Measurements from ENCODE around the gene CDK13.

The CDK13 gene

DNA sequence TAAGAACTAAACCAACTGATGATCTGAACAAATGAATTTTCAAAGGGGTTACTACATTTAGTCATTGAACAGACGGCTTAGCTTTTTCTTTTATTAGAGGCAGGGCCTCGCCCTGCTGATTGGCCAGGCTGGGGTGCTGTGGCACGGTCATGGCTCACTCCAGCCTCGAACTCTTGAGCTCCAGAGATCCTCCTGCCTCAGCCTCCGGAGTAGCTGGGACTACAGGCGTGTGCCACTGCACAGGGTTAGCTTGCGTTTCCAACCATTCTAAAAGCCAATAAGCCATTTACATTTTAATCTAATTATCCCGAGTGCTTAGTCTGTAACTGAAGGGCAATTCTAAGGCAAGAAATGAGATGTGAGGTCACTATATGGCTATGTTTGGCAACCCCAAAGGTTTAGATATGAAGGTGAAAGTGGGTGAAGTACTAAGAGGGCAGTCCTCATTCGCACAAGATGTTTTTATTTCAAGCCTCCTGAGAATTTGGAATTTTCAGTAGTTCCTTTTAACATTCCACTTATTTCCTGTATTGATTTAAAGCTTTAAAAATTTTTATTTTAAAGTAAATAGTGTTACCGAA lies 1.6 kb upstream of the CDK13 start:
- no peaks in the 10 kb centered on the region for H3K27me3 ChIP-seq (ENCODE audit: insufficient read depth, poor library complexity, severe bottlenecking)
- H3K27ac ChIP-seq (replicated peaks): peak overlapping the region; percentile 99
- H3K4me3 ChIP-seq (replicated peaks; ENCODE audit: insufficient read depth, low read length): peak overlapping the region; percentile 50
- TF ChIP-seq, protein P1, sequence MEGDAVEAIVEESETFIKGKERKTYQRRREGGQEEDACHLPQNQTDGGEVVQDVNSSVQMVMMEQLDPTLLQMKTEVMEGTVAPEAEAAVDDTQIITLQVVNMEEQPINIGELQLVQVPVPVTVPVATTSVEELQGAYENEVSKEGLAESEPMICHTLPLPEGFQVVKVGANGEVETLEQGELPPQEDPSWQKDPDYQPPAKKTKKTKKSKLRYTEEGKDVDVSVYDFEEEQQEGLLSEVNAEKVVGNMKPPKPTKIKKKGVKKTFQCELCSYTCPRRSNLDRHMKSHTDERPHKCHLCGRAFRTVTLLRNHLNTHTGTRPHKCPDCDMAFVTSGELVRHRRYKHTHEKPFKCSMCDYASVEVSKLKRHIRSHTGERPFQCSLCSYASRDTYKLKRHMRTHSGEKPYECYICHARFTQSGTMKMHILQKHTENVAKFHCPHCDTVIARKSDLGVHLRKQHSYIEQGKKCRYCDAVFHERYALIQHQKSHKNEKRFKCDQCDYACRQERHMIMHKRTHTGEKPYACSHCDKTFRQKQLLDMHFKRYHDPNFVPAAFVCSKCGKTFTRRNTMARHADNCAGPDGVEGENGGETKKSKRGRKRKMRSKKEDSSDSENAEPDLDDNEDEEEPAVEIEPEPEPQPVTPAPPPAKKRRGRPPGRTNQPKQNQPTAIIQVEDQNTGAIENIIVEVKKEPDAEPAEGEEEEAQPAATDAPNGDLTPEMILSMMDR (IDR thresholded peaks at IDR 0.05; ENCODE audit: insufficient read depth, low read length): no peak
- TF ChIP-seq, protein P2, sequence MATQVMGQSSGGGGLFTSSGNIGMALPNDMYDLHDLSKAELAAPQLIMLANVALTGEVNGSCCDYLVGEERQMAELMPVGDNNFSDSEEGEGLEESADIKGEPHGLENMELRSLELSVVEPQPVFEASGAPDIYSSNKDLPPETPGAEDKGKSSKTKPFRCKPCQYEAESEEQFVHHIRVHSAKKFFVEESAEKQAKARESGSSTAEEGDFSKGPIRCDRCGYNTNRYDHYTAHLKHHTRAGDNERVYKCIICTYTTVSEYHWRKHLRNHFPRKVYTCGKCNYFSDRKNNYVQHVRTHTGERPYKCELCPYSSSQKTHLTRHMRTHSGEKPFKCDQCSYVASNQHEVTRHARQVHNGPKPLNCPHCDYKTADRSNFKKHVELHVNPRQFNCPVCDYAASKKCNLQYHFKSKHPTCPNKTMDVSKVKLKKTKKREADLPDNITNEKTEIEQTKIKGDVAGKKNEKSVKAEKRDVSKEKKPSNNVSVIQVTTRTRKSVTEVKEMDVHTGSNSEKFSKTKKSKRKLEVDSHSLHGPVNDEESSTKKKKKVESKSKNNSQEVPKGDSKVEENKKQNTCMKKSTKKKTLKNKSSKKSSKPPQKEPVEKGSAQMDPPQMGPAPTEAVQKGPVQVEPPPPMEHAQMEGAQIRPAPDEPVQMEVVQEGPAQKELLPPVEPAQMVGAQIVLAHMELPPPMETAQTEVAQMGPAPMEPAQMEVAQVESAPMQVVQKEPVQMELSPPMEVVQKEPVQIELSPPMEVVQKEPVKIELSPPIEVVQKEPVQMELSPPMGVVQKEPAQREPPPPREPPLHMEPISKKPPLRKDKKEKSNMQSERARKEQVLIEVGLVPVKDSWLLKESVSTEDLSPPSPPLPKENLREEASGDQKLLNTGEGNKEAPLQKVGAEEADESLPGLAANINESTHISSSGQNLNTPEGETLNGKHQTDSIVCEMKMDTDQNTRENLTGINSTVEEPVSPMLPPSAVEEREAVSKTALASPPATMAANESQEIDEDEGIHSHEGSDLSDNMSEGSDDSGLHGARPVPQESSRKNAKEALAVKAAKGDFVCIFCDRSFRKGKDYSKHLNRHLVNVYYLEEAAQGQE (IDR thresholded peaks at IDR 0.05; ENCODE audit: insufficient replicate concordance, low read depth): no peak
- TF ChIP-seq GABPA (IDR thresholded peaks at IDR 0.05; ENCODE audit: low read depth): no peak
- TF ChIP-seq POLR2AphosphoS5 (IDR thresholded peaks at IDR 0.05; ENCODE audit: low read depth): no peak
- TF ChIP-seq SPI1 (IDR thresholded peaks at IDR 0.05; ENCODE audit: borderline replicate concordance, low read depth): no peak
- peak in 1 of 2 experiments; percentile 8 for DNase-seq (ENCODE audit: low read depth in 1 of 2, low spot score in 1 of 2)

DNA sequence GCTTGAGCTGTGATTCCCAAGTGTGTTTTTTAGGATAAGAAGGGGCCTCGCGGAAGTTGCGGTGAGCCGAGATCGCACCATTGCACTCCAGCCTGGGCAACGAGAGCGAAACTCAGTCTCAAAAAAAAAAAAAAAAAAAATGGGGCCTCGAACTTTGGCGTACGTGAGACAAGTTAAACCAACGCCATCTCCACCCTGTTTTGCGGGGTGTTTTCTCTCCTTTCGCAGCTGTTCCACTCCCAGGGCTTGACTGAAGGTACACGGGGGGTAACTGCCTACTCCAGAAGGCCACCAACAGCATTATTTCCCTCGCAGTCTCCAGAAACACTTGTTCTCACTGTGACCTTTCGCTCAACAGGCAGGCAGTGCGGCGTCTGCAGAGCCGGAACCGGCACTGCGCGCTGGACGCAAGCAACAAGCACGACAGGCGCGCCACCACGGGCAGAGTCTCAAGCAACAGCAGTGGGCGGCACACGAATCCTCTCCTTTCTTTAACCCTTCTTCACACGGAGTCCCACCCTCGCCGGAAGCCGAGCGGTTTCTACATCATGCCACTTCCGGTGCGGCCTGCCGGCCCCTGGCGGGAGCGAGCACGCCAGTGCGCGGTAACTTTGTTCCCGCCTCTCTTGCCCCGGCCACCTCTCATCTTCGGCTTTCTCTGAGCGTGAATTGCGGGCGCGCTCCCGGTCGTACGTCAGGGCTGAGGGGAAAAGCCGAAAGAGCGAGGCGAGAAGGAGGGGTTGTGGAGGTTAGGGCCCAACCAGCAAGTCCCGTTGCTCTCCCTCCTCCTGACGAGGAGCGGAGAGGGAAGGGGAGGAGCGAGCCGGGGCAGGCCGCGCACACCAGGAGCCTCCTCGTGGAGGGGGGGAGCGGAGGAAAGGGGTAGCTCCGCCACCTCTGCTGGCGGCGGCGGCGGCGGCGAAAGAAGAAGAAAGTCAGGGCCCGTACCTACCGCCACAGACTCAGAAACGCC lies 814 bp upstream of the CDK13 start:
- TF ChIP-seq GABPA (IDR thresholded peaks at IDR 0.05; ENCODE audit: low read depth): peak; percentile 92
- TF ChIP-seq POLR2AphosphoS5 (IDR thresholded peaks at IDR 0.05; ENCODE audit: low read depth): peak; percentile 94
- TF ChIP-seq SPI1 (IDR thresholded peaks at IDR 0.05; ENCODE audit: borderline replicate concordance, low read depth): peak; percentile 14; the same call in 1 of the 2 replicates
- TF ChIP-seq, protein P1 (IDR thresholded peaks at IDR 0.05; ENCODE audit: insufficient read depth, low read length): no peak
- TF ChIP-seq, protein P2 (IDR thresholded peaks at IDR 0.05; ENCODE audit: insufficient replicate concordance, low read depth): peak; percentile 74
- no peaks in the 10 kb centered on the region for H3K27me3 ChIP-seq (ENCODE audit: insufficient read depth, poor library complexity, severe bottlenecking)
- H3K27ac ChIP-seq (replicated peaks): peak overlapping the region; percentile 99
- peak overlapping the region; percentile 69 for H3K4me3 ChIP-seq (replicated peaks; ENCODE audit: insufficient read depth, low read length)
- peak; percentile 97 to 99 for DNase-seq (ENCODE audit: low read depth in 1 of 2, low spot score in 1 of 2)

DNA sequence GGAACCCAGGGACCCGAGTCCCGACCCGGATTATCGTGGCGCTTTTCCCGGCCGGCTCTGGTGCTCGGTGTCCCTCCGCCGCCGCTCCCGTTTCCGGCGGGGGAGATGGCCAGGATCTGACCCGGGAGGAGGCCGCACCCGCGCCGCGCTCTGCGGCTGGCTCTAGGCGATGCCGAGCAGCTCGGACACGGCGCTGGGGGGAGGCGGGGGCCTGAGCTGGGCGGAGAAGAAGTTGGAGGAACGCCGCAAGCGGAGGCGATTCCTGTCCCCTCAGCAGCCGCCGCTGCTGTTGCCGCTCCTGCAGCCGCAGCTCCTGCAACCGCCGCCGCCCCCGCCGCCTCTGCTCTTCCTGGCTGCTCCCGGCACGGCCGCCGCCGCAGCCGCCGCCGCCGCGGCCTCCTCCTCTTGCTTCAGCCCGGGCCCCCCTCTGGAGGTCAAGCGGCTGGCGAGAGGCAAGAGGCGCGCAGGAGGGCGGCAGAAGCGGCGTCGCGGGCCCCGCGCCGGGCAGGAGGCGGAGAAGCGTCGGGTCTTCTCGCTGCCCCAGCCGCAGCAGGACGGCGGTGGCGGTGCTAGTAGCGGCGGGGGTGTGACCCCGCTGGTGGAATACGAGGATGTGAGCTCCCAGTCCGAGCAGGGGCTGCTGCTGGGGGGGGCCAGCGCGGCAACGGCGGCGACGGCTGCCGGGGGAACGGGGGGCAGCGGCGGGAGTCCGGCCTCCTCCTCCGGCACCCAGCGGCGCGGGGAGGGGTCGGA lies 593 bp downstream of the CDK13 start:
- peak; percentile 28 to 41 for DNase-seq (ENCODE audit: low read depth in 1 of 2, low spot score in 1 of 2)
- Histone ChIP-seq H3K27ac (replicated peaks) (peak overlapping the region; percentile 99), H3K4me3 (replicated peaks; ENCODE audit: insufficient read depth, low read length) (peak overlapping the region; percentile 69), H3K27me3 (ENCODE audit: insufficient read depth, poor library complexity, severe bottlenecking) (no peaks in the 10 kb centered on the region)
- TF ChIP-seq POLR2AphosphoS5 (IDR thresholded peaks at IDR 0.05; ENCODE audit: low read depth) (no peak), SPI1 (IDR thresholded peaks at IDR 0.05; ENCODE audit: borderline replicate concordance, low read depth) (no peak), GABPA (IDR thresholded peaks at IDR 0.05; ENCODE audit: low read depth) (no peak)
- TF ChIP-seq, protein P1 (IDR thresholded peaks at IDR 0.05; ENCODE audit: insufficient read depth, low read length): no peak
- TF ChIP-seq, protein P2 (IDR thresholded peaks at IDR 0.05; ENCODE audit: insufficient replicate concordance, low read depth): no peak

Data from HL-60 (cell line).